GM21360 (cell line): Measurements from ENCODE around the gene UBE2O.
A peak's percentile ranks its signal among the peaks of the same experiment; 100 is the strongest.

Source experiments
- ATAC-seq: cut with Tn5 transposase; IDR thresholded peaks from one replicate; pipeline ENCODE4 v1.9.1; 2021; ENCODE audit warnings: mild to moderate bottlenecking, moderate library complexity; ENCODE audit not compliant: unreplicated experiment

UBE2O gene

GRCh38 chr17:76487451-76488192 is 34.7 kb upstream of the UBE2O start:
- ATAC-seq: no peak

GRCh38 chr17:76485569-76485968 is 32.6 kb upstream of the UBE2O start:
- no peak for ATAC-seq

- ATAC-seq: no peak
Measured at GRCh38 chr17:76484228-76484725, 31.3 kb upstream of the UBE2O start.

DNA sequence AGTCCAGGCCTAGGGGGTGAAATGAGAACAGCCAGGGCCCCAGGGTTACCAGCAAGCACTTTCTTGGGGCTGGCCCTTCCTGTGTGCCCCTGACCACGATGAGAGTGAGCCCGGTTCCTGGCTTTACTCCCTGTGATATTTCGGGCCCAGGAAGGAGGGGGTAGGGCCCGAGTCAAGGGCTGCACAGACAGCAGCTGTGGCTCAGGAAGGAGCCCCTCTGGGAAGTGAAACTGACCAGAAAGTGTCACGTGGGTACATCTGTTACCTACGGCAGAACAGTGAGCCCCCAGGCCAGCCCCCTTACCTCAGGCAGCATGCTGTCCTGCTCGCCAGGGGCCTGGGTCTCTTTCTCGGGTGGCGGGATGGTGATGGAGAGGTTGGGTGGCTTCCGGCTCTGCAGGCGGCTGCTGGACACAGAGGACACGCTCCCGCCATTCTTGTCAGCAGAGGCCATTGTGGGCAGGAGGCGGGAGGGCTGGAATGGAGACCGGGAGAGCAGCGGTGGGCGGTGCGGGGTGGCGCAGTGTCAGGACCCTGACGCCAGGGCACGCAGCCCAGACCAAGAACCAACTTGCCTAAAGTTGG is 28.2 kb upstream of the UBE2O start:
- peak; percentile 62 for ATAC-seq

DNA sequence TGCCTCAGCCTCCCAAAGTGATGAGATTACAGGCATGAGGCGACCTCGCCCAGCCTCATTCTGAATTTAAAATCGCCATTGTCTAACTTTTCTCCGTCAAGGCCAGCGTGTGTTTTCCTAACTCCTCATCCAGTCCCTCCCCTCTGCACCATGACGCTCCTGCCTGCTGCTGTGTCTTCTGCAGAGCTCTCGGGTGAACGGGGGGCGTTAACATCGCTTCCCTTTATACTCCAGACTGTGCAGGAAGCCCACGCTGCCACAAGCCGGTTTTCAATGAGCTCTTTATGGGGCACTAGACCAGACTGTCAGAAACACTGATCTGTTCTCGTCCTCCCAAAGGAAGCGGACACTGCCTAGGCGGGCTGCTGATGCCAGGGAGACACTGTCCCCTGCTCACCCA is 27.7 kb upstream of the UBE2O start:
- ATAC-seq: no peak

GRCh38 chr17:76479515-76480060 is 26.6 kb upstream of the UBE2O start:
- no peak for ATAC-seq

DNA sequence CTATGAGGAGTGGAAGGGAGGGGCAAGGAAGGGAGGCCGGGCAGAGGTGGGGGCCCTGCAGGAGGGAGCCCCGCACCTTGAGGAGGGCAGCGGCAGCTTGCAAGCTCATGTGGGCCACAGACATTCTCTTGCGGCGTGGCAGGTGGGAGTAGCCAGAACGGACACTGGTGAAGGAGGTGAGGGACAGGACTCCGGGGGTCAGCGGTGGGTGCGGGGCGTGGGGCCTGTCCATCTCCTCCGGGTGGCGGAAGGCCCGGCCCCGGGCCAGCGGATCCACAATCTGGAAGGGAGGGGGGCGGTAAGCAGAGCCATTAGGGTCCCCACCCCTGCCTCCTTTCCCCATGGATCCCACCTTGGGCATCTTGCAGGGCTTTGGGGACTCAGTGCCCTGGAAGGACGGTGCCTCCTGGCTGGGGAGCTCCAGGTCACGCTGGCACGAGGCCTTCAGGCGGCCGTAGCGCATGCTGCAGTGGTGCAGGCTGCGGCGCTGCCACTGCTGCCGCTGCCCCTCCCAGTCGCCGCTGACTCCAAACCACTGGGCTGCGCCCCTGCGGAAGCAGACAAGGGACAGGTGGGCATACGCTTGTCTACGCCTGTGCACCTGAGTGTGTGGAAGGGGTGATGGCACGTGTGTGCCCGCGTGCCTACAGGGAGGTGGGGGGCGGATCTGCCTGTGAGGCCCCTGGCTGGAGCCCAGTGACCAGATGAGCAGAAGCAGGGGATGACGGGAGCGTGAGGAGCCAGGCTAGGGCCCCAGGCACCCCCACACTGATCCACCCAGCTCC is 26.0 kb upstream of the UBE2O start:
- no peak for ATAC-seq

DNA sequence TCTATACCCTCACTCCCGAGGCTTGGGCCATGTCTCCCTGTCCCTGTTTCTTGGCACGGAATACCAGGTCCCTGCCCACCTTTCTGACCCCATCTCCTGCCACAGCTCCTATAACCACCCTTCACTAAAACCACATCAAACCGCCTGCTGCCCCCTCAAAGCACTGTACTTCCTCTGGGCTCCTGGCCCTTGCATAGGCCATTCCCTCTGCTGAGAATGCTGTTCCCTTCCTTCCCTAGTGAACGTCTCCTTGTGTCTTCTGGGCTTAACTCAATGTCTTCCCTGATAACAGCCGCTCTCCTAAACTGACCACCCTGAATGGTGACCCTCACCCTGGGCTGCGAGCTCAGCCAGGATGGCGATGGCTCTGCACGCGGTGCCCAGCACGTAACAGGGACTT is 25.1 kb upstream of the UBE2O start:
- no peak for ATAC-seq

GRCh38 chr17:76477576-76477975 is 24.6 kb upstream of the UBE2O start:
- ATAC-seq: no peak

DNA sequence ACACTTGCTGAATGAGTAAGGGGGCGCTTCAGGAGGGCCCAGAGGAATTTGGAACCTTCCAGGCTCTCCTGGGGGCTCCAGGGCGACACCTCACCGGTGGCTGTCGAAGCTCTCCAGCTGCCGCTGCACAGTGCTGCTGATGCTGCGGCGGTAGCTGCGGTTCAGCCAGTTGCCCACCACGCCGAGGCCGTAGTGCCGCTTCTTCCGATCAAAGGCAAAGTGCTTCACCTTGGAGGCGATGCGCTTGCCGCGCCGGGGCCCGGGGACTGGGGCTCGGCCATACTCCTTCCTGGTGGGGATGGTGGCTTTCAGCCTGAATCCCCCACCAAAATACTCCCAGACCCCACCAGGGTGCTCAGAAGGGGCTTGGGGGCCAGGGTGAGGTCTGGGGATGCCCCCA is 23.8 kb upstream of the UBE2O start:
- no peak for ATAC-seq

GRCh38 chr17:76475302-76475701 is 22.4 kb upstream of the UBE2O start:
- no peak for ATAC-seq

DNA sequence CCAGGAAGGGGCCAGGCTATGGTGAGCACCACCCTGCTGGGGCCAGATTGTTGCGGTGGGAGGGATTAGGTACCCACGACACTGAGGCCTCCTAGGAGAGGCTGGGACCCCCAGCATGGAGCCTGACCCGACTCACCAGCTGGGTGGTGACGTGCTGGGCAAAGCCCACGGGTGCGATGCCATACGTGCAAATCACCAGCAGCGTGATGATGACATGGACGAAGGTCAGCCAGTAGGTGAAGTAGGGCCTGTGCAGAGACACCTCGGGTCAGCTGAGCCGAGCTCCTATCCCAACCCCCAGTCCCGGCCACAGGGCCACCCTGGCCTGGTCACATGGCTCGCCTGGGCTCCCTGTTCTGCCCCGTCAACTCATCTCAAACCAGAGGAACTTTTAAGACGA is 21.9 kb upstream of the UBE2O start:
- ATAC-seq: no peak

DNA sequence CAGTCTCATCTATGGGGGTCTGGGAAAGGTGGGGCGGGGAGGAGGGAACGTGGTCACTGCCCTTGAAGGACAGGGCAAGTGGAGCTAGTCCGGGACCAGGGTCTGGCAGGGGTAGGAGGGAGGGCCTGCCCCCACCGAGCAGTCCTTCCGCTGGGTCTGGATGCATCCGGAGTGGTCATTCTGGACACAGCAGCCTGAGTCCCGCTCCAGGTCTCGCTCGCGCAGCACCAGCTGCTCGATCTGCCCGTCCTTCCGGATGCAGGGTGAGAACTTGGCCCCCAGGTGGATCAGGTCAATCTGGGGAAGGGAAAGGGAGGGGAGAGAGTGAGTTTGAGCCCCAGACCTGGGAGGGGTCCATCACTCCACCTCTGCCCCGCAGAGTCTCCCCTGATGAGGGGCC is 21.3 kb upstream of the UBE2O start:
- ATAC-seq: no peak

- ATAC-seq: no peak
Measured at GRCh38 chr17:76473541-76473985, 20.6 kb upstream of the UBE2O start.

GRCh38 chr17:76472726-76473125 is 19.8 kb upstream of the UBE2O start:
- no peak for ATAC-seq

GRCh38 chr17:76472258-76472645 is 19.3 kb upstream of the UBE2O start:
- no peak for ATAC-seq

- ATAC-seq: no peak
Measured at GRCh38 chr17:76471498-76472257, 18.7 kb upstream of the UBE2O start.

GRCh38 chr17:76469991-76470739 is 17.2 kb upstream of the UBE2O start:
- no peak for ATAC-seq

DNA sequence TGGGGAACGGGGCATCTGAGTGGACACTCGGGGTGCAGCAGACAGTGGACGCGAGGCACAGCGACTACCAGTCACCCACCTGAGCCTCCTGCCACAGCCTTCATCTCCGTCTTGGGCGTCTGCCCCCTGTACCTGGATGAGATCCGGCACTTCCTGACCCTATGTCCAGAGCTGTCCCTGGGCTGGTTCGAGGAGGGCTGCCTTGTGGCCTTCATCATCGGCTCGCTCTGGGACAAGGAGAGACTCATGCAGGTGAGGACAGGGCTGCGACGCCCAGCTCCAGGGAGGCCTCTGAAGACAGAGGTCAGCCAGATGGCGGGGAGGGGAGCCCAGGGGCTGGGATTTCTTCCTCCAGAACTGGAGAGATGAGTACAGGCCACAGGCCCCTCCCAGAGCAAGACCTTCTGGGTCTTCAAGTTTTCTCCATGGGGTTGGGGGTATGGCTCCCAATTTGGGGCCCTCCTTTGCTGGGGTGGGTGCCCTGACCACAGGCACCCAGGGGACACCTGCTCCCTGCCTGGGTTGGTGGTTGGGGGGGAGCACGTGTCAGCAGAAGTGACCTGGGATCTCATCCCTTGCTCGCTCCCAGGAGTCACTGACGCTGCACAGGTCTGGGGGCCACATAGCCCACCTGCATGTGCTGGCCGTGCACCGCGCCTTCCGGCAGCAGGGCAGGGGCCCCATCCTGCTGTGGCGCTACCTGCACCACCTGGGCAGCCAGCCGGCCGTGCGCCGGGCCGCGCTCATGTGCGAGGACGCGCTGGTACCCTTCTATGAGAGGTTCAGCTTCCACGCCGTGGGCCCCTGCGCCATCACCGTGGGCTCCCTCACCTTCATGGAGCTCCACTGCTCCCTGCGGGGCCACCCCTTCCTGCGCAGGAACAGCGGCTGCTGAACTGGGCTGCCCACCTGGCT is 16.4 kb upstream of the UBE2O start:
- ATAC-seq: no peak
